ENCODE data around the gene TBC1D9. TPM values are rescaled to one million over a fixed set of nuclear protein-coding genes. Genes with fewer than 3 reads are reported as not detected.

TBC1D9 gene
- total RNA-seq, 1 donor from 2014 or later, result 25.5 TPM

GRCh38 chr4:140711910-140712309, 44.3 kb downstream of the TBC1D9 start:
- H3K36me3 ChIP-seq, result no peaks in the 10 kb centered on the region
- H3K4me1 ChIP-seq, result no peaks in the 10 kb centered on the region
- intact Hi-C loops (cut with DNase I), result no loop called here

GRCh38 chr4:140710908-140711622, 45.1 kb downstream of the TBC1D9 start:
- H3K36me3 ChIP-seq, result no peaks in the 10 kb centered on the region

More at GRCh38 chr4:140711910-140712309, 44.3 kb downstream of the TBC1D9 start:
- Histone ChIP-seq H3K27ac (no peak overlapping the region), H3K27me3 (no peaks in the 10 kb centered on the region), H3K4me3 (no peak overlapping the region), H3K9me3 (no peaks in the 10 kb centered on the region)
- TF ChIP-seq CTCF (IDR thresholded peaks at IDR 0.05), result no peak
- DNase-seq (ENCODE audit: low spot score in 2 of 2), result no peak

DNA sequence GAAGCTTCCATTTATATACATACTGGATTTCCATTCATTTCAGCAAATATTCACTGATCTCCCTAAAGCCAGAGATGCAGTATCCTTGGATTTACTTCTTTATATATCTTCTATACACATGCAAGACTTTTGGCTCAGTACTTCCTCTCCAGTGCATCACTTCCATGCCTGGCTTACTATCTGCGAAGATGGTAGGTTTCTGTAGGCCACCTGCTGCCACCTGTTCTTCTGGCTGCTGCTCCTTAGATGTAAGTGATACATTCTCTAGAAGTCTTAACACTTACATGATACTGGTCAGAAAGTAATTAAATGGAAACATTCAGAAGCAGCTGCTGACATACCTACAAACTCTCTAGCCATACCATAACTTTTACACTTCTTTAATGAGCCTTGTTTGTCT, 48.9 kb downstream of the TBC1D9 start:
- no peak for DNase-seq (ENCODE audit: low spot score in 2 of 2)
- Histone ChIP-seq H3K36me3 (no peaks in the 10 kb centered on the region), H3K4me1 (peaks cover 0 to 4% of the 10 kb centered on the region in 2 donors), H3K27ac (no peak overlapping the region), H3K27me3 (no peaks in the 10 kb centered on the region), H3K4me3 (no peak overlapping the region), H3K9me3 (no peaks in the 10 kb centered on the region)
- intact Hi-C loops (cut with DNase I), result no loop called here
- no peak for TF ChIP-seq CTCF (IDR thresholded peaks at IDR 0.05)

More at GRCh38 chr4:140710908-140711622, 45.1 kb downstream of the TBC1D9 start:
- H3K27ac ChIP-seq, result no peak overlapping the region
- H3K9me3 ChIP-seq, result no peaks in the 10 kb centered on the region
- H3K27me3 ChIP-seq, result no peaks in the 10 kb centered on the region
- intact Hi-C loops (cut with DNase I), result no loop called here
- no peaks in the 10 kb centered on the region for H3K4me1 ChIP-seq
- TF ChIP-seq CTCF (IDR thresholded peaks at IDR 0.05), result no peak
- no peak overlapping the region for H3K4me3 ChIP-seq
- DNase-seq (ENCODE audit: low spot score in 2 of 2), result no peak

GRCh38 chr4:140706665-140707064, 49.5 kb downstream of the TBC1D9 start:
- H3K4me1 ChIP-seq, result peaks cover 0 to 4% of the 10 kb centered on the region in 2 donors
- no peak overlapping the region for H3K27ac ChIP-seq
- no peak for TF ChIP-seq CTCF (IDR thresholded peaks at IDR 0.05)
- H3K36me3 ChIP-seq, result no peaks in the 10 kb centered on the region
- no peaks in the 10 kb centered on the region for H3K9me3 ChIP-seq
- DNase-seq (ENCODE audit: low spot score in 2 of 2), result no peak
- no peak overlapping the region for H3K4me3 ChIP-seq
- no peaks in the 10 kb centered on the region for H3K27me3 ChIP-seq
- intact Hi-C loops (cut with DNase I), result no loop called here

- peaks cover 0 to 4% of the 10 kb centered on the region in 2 donors for H3K4me1 ChIP-seq
- no peak overlapping the region for H3K27ac ChIP-seq
- no peaks in the 10 kb centered on the region for H3K36me3 ChIP-seq
- H3K4me3 ChIP-seq, result no peak overlapping the region
- TF ChIP-seq CTCF (IDR thresholded peaks at IDR 0.05), result no peak
- no peaks in the 10 kb centered on the region for H3K27me3 ChIP-seq
- intact Hi-C loops (cut with DNase I), result no loop called here
- no peak for DNase-seq (ENCODE audit: low spot score in 2 of 2)
- no peaks in the 10 kb centered on the region for H3K9me3 ChIP-seq
These were observed 49.9 kb downstream of the TBC1D9 start for GRCh38 chr4:140706276-140706625.
